A549 (cell line): Measurements from ENCODE around the gene THBS3. TPM values are rescaled to one million over a fixed set of nuclear protein-coding genes. Genes with fewer than 3 reads are reported as not detected.

Experiments
- ATAC-seq, 2 experiments: fragments of 200-7000 bp in 1 of 2; fragments of >200 bp in 1 of 2; cut with Nextera tagmentation in 1 of 2; cut with Tn5 transposase in 1 of 2; 3 replicates each; pipeline versions ENCODE4 v1.8.0 to v1.9.1; 2018 to 2020; ENCODE audit warnings: mild to moderate bottlenecking in 1 of 2, moderate library complexity in 1 of 2
- CTCF ChIA-PET: fragments of 300-600 bp; sonication (Branson Sonifier 250); formaldehyde crosslinking; extraction: SDS; loops from one replicate; lab custom pipeline; 2021; ENCODE audit warnings: antibody characterized with exemption, inconsistent platforms; lab: Yijun Ruan, JAX
- POLR2A ChIA-PET: fragments of 350-600 bp; formaldehyde crosslinking; extraction: SDS; loops from one replicate; lab custom pipeline; 2021; ENCODE audit warnings: antibody characterized with exemption, inconsistent platforms; lab: Yijun Ruan, JAX
- DNase-seq, 2 experiments: peaks; one replicate each; pipeline versions ENCODE4 v3.0.0 to v3.0.0-alpha.2; 2011 to 2016; ENCODE audit warnings: low read depth in 1 of 2, low spot score in 1 of 2
- FAIRE-seq: peaks from 2 replicates; lab custom pipeline; 2011; peaks lifted over from hg19 to GRCh38; lab: Jason Lieb, UNC
- H3K27ac ChIP-seq, 2 experiments: fragments of >200 bp; sonication (Bioruptor Twin); formaldehyde crosslinking; 3 replicates each; pipeline ENCODE4 v1.5.1; 2016 to 2017
- H3K4me1 ChIP-seq: fragments of >200 bp; sonication (Bioruptor Twin); formaldehyde crosslinking; 3 replicates; pipeline ENCODE4 v1.6.1; 2016
- H3K4me2 ChIP-seq: fragments of >200 bp; sonication (Bioruptor Twin); formaldehyde crosslinking; 3 replicates; pipeline ENCODE4 v1.6.1; 2016
- H3K4me3 ChIP-seq: fragments of >200 bp; sonication (Bioruptor Twin); formaldehyde crosslinking; 3 replicates; pipeline ENCODE4 v1.5.1; 2016
- H3K9me3 ChIP-seq: fragments of >200 bp; sonication (Bioruptor Twin); formaldehyde crosslinking; 3 replicates; pipeline ENCODE4 v1.6.1; 2016
- CBX8 ChIP-seq: fragments of 200-600 bp; sonication (generic); IDR thresholded peaks from 2 replicates; pipeline ENCODE4 v1.6.1; 2016
- CEBPB ChIP-seq, 2 experiments: fragments of >200 bp in 1 of 2; sonication (Bioruptor Twin) in 1 of 2; formaldehyde crosslinking in 1 of 2; IDR thresholded peaks; 2 replicates each; pipeline ENCODE4 v1.6.1; 2012 to 2016
- CHD2 ChIP-seq: fragments of 150-350 bp; IDR thresholded peaks from 2 replicates; pipeline ENCODE4 v1.6.1; 2014; ENCODE audit warnings: low read length; ENCODE audit not compliant: partially characterized antibody
- CTCF ChIP-seq: fragments of >200 bp; sonication (Bioruptor Twin); formaldehyde crosslinking; IDR thresholded peaks from 3 replicates; pipeline ENCODE4 v1.5.1; 2016
- EHMT2 ChIP-seq: fragments of 200-600 bp; sonication (generic); IDR thresholded peaks from 2 replicates; pipeline ENCODE4 v1.6.1; 2016; ENCODE audit warnings: antibody characterized with exemption, low read depth, mild to moderate bottlenecking, moderate library complexity
- ELK1 ChIP-seq: fragments of 150-350 bp; IDR thresholded peaks from 2 replicates; pipeline ENCODE4 v1.6.1; 2014; ENCODE audit warnings: low read depth, mild to moderate bottlenecking, low read length
- EP300 ChIP-seq, 2 experiments: fragments of >200 bp; sonication (Bioruptor Twin); formaldehyde crosslinking; IDR thresholded peaks; 2 replicates in 1 of 2; 3 replicates in 1 of 2; pipeline ENCODE4 v1.6.1; 2016 to 2017
- ESRRA ChIP-seq: fragments of 150-350 bp; IDR thresholded peaks from 2 replicates; pipeline ENCODE4 v1.6.1; 2014; ENCODE audit warnings: mild to moderate bottlenecking, low read length, borderline replicate concordance
- FOSB ChIP-seq: fragments of 250-450 bp; sonication (Bioruptor Pico); IDR thresholded peaks from 2 replicates; pipeline ENCODE4 v1.5.0; 2020; ENCODE audit warnings: mild to moderate bottlenecking, moderate library complexity
- FOSL2 ChIP-seq, 2 experiments: fragments of 450-650 bp in 1 of 2; fragments of >200 bp in 1 of 2; sonication (Bioruptor Twin) in 1 of 2; formaldehyde crosslinking; IDR thresholded peaks; 2 replicates each; pipeline versions ENCODE4 v1.5.0 to v1.6.1; 2016 to 2020; ENCODE audit warnings: mild to moderate bottlenecking in 1 of 2, moderate library complexity in 1 of 2
- GATA3 ChIP-seq: IDR thresholded peaks from 2 replicates; pipeline ENCODE4 v1.6.1; 2012; ENCODE audit warnings: borderline replicate concordance
- HDAC2 ChIP-seq: fragments of 200-600 bp; sonication (generic); IDR thresholded peaks from 2 replicates; pipeline ENCODE4 v1.6.1; 2016
- HEYL ChIP-seq: fragments of 250-450 bp; sonication (Bioruptor Pico); IDR thresholded peaks from 2 replicates; pipeline ENCODE4 v1.8.0; 2021; ENCODE audit warnings: mild to moderate bottlenecking, moderate library complexity
- HMGXB4 ChIP-seq: fragments of 250-450 bp; sonication (Bioruptor Pico); IDR thresholded peaks from 2 replicates; pipeline ENCODE4 v1.5.0; 2021; ENCODE audit warnings: mild to moderate bottlenecking, moderate library complexity, borderline replicate concordance
- HOXB5 ChIP-seq: fragments of 250-450 bp; sonication (Bioruptor Pico); IDR thresholded peaks from 2 replicates; pipeline ENCODE4 v1.5.0; 2020; ENCODE audit warnings: mild to moderate bottlenecking, moderate library complexity
- JUNB ChIP-seq: fragments of >200 bp; sonication (Bioruptor Twin); formaldehyde crosslinking; IDR thresholded peaks from 2 replicates; pipeline ENCODE4 v1.6.1; 2016
- KDM1A ChIP-seq: fragments of 200-600 bp; sonication (generic); IDR thresholded peaks from 2 replicates; pipeline ENCODE4 v1.6.1; 2016; ENCODE audit warnings: low read depth, mild to moderate bottlenecking
- KDM5A ChIP-seq: fragments of 200-600 bp; sonication (generic); IDR thresholded peaks from 2 replicates; pipeline ENCODE4 v1.6.1; 2016; ENCODE audit warnings: antibody characterized with exemption, mild to moderate bottlenecking
- MAX ChIP-seq: IDR thresholded peaks from 2 replicates; pipeline ENCODE4 v1.6.1; 2012
- MYC ChIP-seq: IDR thresholded peaks from 2 replicates; pipeline ENCODE4 v1.6.1; 2012; ENCODE audit warnings: mild to moderate bottlenecking, inconsistent platforms, low read length, improper control_type of control experiment, borderline replicate concordance
- NFE2L2 ChIP-seq: fragments of 150-350 bp; conservative IDR thresholded peaks from 2 replicates; pipeline ENCODE4 v1.6.1; 2014; ENCODE audit warnings: low read length
- PHF8 ChIP-seq: fragments of 200-600 bp; sonication (generic); IDR thresholded peaks from 2 replicates; pipeline ENCODE4 v1.6.1; 2016; ENCODE audit warnings: low read depth, mild to moderate bottlenecking, antibody characterized with exemption, moderate library complexity, borderline replicate concordance
- POLR2A ChIP-seq: IDR thresholded peaks from 2 replicates; pipeline ENCODE4 v1.6.1; 2012; ENCODE audit warnings: mild to moderate bottlenecking, low read length
- RCOR1 ChIP-seq: fragments of 150-350 bp; IDR thresholded peaks from 2 replicates; pipeline ENCODE4 v1.6.1; 2014; ENCODE audit warnings: antibody characterized with exemption, low read length, low read depth
- REST ChIP-seq: fragments of 200-600 bp; sonication (generic); IDR thresholded peaks from 2 replicates; pipeline ENCODE4 v1.6.1; 2016; ENCODE audit warnings: antibody characterized with exemption, mild to moderate bottlenecking, moderate library complexity
- USF2 ChIP-seq: fragments of 450-650 bp; IDR thresholded peaks from 2 replicates; pipeline ENCODE4 v1.6.1; 2014; ENCODE audit warnings: antibody characterized with exemption
- WGBS: methylation state at CpG from one replicate; pipeline ENCODE4 v1.1.6; 2017; ENCODE audit errors: missing lambda C conversion rate; 5-methylcytosine and 5-hydroxymethylcytosine counted together
- polyA plus RNA-seq, 4 experiments: library from polyadenylated mRNA; depleted of rRNA in 3 of 4; stranded (reverse); fragments of >200 nt; fragmentation: RNase III in 1 of 4; extraction: RNeasy Plus Mini Kit Qiagen cat#74134 plus additional on column Dnase treatment in 1 of 4; gene quantifications; 2 replicates in 3 of 4; 3 replicates in 1 of 4; pipeline ENCODE4 v1.2.3, GENCODE V29; 2011 to 2017

THBS3 gene
- polyA plus RNA-seq, 2 of the 4 experiments (the other 2 are of a cell fraction) = 12.1 to 13.8 TPM

- Histone ChIP-seq H3K4me1 (peaks cover 24% of the 10 kb centered on the region), H3K4me2 (peak overlapping the region; percentile 66; the same call in 2 of the 3 replicates)
- POLR2A ChIA-PET = no interaction called here
- TF ChIP-seq PHF8 = no peak
- TF ChIP-seq GATA3 = no peak
- no peak for TF ChIP-seq ELK1
- no peak for TF ChIP-seq MYC
- no peak for TF ChIP-seq HEYL (CRISPR knock-in tag)
- TF ChIP-seq EP300 (IDR thresholded peaks at IDR 0.05) = no peak
- TF ChIP-seq, all 56 proteins: peak for 0
- FAIRE-seq (no peak), ATAC-seq (no peak), DNase-seq (no peak)
- no peak overlapping the region for H3K4me3 ChIP-seq
- WGBS = 76% methylated on average over 4 of the region's 4 CpGs
- H3K27ac ChIP-seq = peak overlapping the region; percentile 63 to 75; a peak in 5 of 6 replicates
- H3K9me3 ChIP-seq = no peaks in the 10 kb centered on the region
- CTCF ChIA-PET = interaction anchor here (0.6 to 4.4 kb wide), 5 partner anchors 9 to 231 kb away, joined by 3 to 43 read pairs (median 4); partner anchors contain the start of gene THBS3
Observed at GRCh38 chr1:155241841-155242264, 34.2 kb upstream of the THBS3 start.

- Histone ChIP-seq H3K4me2 (peak overlapping the region; percentile 66), H3K27ac (peak overlapping the region; percentile 63 to 75), H3K4me3 (peak overlapping the region; percentile 41), H3K4me1 (peaks cover 24% of the 10 kb centered on the region), H3K9me3 (no peaks in the 10 kb centered on the region)
- CTCF ChIA-PET = interaction anchor here (1.3 to 4.4 kb wide), 4 partner anchors 10 to 150 kb away, joined by 4 to 43 read pairs (median 10); partner anchors contain the start of gene THBS3
- 14% methylated on average over 4 of the region's 4 CpGs for WGBS
- POLR2A ChIA-PET = no interaction called here
- FAIRE-seq (no peak), DNase-seq (peak; percentile 86 to 88), ATAC-seq (peak; percentile 38 to 56)
- TF ChIP-seq KDM1A = no peak
- TF ChIP-seq CBX8 = no peak
- TF ChIP-seq EHMT2 = no peak
- no peak for TF ChIP-seq RCOR1
- peak; percentile 65; the same call in 1 of the 2 replicates for TF ChIP-seq MAX
- no peak for TF ChIP-seq FOSL2 (IDR thresholded peaks at IDR 0.05)
- peak; percentile 55 for TF ChIP-seq FOSL2 (CRISPR knock-in tag; IDR thresholded peaks at IDR 0.05)
- no peak for TF ChIP-seq NFE2L2
- no peak for TF ChIP-seq HOXB5 (CRISPR knock-in tag)
- TF ChIP-seq CTCF = no peak
- peak; percentile 99 for TF ChIP-seq USF2
- TF ChIP-seq HMGXB4 (CRISPR knock-in tag) = no peak
- TF ChIP-seq FOSB (CRISPR knock-in tag) = no peak
- no peak for TF ChIP-seq POLR2A
- no peak for TF ChIP-seq ESRRA
- no peak for TF ChIP-seq REST
- TF ChIP-seq CEBPB (IDR thresholded peaks at IDR 0.05) = peak in 1 of 2 experiments; percentile 86; a peak in 2 of 4 replicates
- peak; percentile 87 for TF ChIP-seq KDM5A
- TF ChIP-seq HDAC2 = no peak
- no peak for TF ChIP-seq JUNB
- no peak for TF ChIP-seq ELK1
- no peak for TF ChIP-seq CHD2
Observed at GRCh38 chr1:155241069-155241679, 33.5 kb upstream of the THBS3 start.
